Activated CD4-positive, alpha-beta T cell treated with anti-CD3 and anti-CD28 coated beads, Interleukin-2, amount 10 ng/mL, durations not matched to agents 7 days and 5 days (primary cell): ENCODE results near the gene PLK5. TPM values are rescaled to one million over a fixed set of nuclear protein-coding genes. Genes with fewer than 3 reads are reported as not detected.
"Not testable (repeated sequence)": the region's sequence is repeated elsewhere in the genome, so short reads cannot be mapped to it uniquely, and the experiment has no call there.

Experiments used
- CTCF ChIA-PET: fragments of 350-600 bp; sonication (Branson Sonifier 250); formaldehyde crosslinking; loops from one replicate; lab custom pipeline; 2021; ENCODE audit warnings: antibody characterized with exemption; lab: Charles Lee
- POLR2A ChIA-PET: fragments of 350-600 bp; sonication (Branson Sonifier 250); formaldehyde crosslinking; loops from one replicate; lab custom pipeline; 2021; ENCODE audit warnings: antibody characterized with exemption; lab: Charles Lee
- DNase-seq: peaks from one replicate; pipeline ENCODE4 v3.0.0-alpha.2; 2020
- H3K27ac Mint-ChIP-seq: one replicate; pipeline ENCODE4 v1.8.0; 2021; ENCODE audit warnings: mild to moderate bottlenecking, moderate library complexity, mixed read lengths
- H3K27me3 Mint-ChIP-seq: one replicate; pipeline ENCODE4 v1.8.0; 2021; ENCODE audit warnings: mixed read lengths
- H3K36me3 Mint-ChIP-seq: one replicate; pipeline ENCODE4 v1.8.0; 2021; ENCODE audit warnings: low read depth, mixed read lengths
- H3K4me1 Mint-ChIP-seq: one replicate; pipeline ENCODE4 v1.8.0; 2021; ENCODE audit warnings: mixed read lengths
- H3K4me3 Mint-ChIP-seq: one replicate; pipeline ENCODE4 v1.8.0; 2021; ENCODE audit warnings: mild to moderate bottlenecking, moderate library complexity, mixed read lengths
- H3K9me3 Mint-ChIP-seq: one replicate; pipeline ENCODE4 v1.8.0; 2021; ENCODE audit warnings: mixed read lengths
- total RNA-seq, 2 experiments: library from RNA; stranded (reverse); gene quantifications; one replicate each; pipeline ENCODE4 v1.2.3, GENCODE V29; 2021

The PLK5 gene
- total RNA-seq, 2 experiments from 2014 or later: not detected

DNA sequence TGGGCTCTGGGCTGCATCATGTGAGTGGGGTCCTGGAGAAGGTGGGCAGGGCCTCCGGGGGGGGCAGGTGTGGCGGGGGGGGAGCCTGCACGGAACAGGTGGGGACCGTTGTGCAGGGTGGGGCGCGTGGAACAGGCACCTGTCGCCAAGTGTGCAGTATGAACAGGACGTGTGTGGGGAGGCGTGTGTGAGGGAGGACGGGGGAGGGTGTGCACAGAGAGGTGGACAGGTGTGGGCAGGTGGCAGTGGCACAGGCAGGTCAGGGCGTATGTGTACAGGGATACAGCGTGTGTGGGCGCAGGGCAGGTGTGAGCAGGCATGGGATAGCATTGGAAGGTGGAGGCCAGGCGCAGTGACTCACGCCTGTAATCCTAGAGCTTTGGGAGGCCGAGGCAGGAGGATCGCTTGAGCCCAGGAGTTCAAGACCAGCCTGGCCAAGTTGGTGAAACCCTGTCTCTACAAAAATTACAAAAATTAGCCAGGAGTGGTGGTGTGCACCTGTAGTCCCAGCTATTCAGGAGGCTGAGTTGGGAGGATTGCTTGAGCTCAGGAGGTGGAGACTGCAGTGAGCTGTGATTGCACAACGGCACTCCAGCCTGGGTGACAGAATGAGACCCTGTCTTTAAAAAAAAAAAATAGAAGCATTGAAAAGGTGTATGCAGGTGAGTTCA, 3.2 kb downstream of the PLK5 start:
- POLR2A ChIA-PET: no interaction called here
- no peak overlapping the region for H3K27ac Mint-ChIP-seq
- H3K36me3 Mint-ChIP-seq: no peaks in the 10 kb centered on the region
- no peak for DNase-seq
- H3K27me3 Mint-ChIP-seq: peaks cover 24% of the 10 kb centered on the region
- H3K9me3 Mint-ChIP-seq: no peaks in the 10 kb centered on the region
- peaks cover 4% of the 10 kb centered on the region for H3K4me1 Mint-ChIP-seq
- CTCF ChIA-PET: no interaction called here
- no peak overlapping the region for H3K4me3 Mint-ChIP-seq

DNA sequence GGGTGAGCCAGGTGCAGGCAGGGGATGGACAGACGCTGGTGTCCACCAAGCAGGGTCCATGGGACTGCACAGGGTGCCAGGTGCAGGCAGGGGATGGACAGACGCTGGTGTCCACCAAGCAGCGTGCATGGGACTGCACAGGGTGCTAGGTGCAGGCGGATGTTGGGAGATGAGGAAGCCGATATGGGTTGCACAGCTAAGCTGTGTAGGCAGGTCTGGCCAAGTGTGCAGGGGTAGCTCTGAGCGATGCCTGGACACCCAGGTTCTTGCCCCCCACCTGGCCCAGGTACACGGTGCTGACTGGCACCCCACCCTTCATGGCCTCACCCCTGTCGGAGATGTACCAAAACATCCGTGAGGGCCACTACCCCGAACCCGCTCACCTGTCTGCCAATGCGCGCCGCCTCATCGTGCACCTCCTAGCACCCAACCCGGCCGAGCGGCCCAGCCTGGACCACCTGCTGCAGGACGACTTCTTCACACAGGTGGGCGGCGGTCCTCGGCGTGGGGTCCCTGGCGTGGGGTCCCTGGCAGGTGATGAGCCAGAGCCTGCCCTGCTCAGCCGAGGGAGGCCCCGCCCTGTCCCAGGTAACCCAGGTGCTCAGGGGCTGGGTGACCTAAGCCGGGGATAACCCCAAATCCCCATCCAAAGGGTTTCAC, 3.9 kb downstream of the PLK5 start:
- no peak overlapping the region for H3K4me3 Mint-ChIP-seq
- no peak for DNase-seq
- CTCF ChIA-PET: no interaction called here
- peaks cover 24% of the 10 kb centered on the region for H3K27me3 Mint-ChIP-seq
- no peaks in the 10 kb centered on the region for H3K36me3 Mint-ChIP-seq
- POLR2A ChIA-PET: no interaction called here
- no peak overlapping the region for H3K27ac Mint-ChIP-seq
- no peaks in the 10 kb centered on the region for H3K9me3 Mint-ChIP-seq
- H3K4me1 Mint-ChIP-seq: peaks cover 4% of the 10 kb centered on the region

DNA sequence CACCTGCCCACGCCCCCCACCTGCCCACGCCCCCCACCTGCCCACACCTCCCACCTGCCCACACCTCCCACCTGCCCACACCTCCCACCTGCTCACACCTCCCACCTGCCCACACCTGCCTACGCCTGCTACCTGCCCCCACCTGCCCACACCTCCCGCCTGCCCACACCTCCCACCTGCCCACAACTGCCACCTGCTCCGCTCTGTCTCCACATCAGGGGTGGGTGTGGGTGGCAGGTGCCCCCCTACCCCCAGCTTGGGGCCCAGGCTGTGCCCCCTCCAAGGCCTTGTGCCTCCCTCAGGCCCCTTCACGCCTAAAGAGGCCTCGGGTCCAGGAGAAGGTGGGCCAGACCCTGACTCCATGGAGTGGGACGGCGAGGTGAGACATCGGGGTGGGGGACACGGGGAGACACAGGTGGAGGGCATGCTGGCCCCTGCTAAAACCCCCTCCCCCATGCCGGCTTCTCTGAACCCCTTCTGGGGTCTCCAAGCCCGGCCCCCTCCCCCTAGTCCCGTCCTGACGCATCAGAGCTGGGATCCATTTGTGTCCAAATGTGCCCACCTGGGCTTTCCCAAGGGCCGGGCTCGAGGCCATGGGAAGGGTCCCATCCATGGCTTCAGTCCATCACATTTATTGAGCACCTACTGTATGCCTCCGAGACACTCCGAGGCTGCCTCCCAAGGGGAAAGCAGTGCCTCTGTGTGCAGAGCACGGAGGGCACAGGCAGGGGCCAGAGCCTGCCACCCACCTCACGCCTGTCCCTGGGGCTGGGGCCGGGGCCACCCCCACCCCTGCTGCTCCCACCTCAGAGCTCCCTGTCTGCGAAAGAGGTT, 4.9 kb downstream of the PLK5 start:
- H3K27me3 Mint-ChIP-seq: peaks cover 18% of the 10 kb centered on the region
- no peak overlapping the region for H3K4me3 Mint-ChIP-seq
- ChIA-PET CTCF (no interaction called here), POLR2A (no interaction called here)
- peaks cover 4% of the 10 kb centered on the region for H3K4me1 Mint-ChIP-seq
- H3K27ac Mint-ChIP-seq: no peak overlapping the region
- no peak for DNase-seq
- H3K36me3 Mint-ChIP-seq: no peaks in the 10 kb centered on the region
- H3K9me3 Mint-ChIP-seq: no peaks in the 10 kb centered on the region

GRCh38 chr19:1529430-1529816, 5.5 kb downstream of the PLK5 start:
- no peaks in the 10 kb centered on the region for H3K9me3 Mint-ChIP-seq
- ChIA-PET POLR2A (no interaction called here), CTCF (no interaction called here)
- no peaks in the 10 kb centered on the region for H3K36me3 Mint-ChIP-seq
- peaks cover 3% of the 10 kb centered on the region for H3K4me1 Mint-ChIP-seq
- no peak for DNase-seq
- no peak overlapping the region for H3K27ac Mint-ChIP-seq
- H3K27me3 Mint-ChIP-seq: peaks cover 16% of the 10 kb centered on the region
- H3K4me3 Mint-ChIP-seq: no peak overlapping the region

- POLR2A ChIA-PET, H3K4me1 Mint-ChIP-seq, H3K36me3 Mint-ChIP-seq, H3K4me3 Mint-ChIP-seq, CTCF ChIA-PET, DNase-seq, H3K9me3 Mint-ChIP-seq, H3K27ac Mint-ChIP-seq, H3K27me3 Mint-ChIP-seq: not testable (repeated sequence)
These were observed 7.0 kb downstream of the PLK5 start for GRCh38 chr19:1530856-1531255.

GRCh38 chr19:1531587-1531986, 7.7 kb downstream of the PLK5 start:
- CTCF ChIA-PET: no interaction called here
- POLR2A ChIA-PET: no interaction called here
- H3K9me3 Mint-ChIP-seq: no peaks in the 10 kb centered on the region
- no peak for DNase-seq
- no peaks in the 10 kb centered on the region for H3K4me1 Mint-ChIP-seq
- no peak overlapping the region for H3K27ac Mint-ChIP-seq
- H3K36me3 Mint-ChIP-seq: no peaks in the 10 kb centered on the region
- no peak overlapping the region for H3K4me3 Mint-ChIP-seq
- H3K27me3 Mint-ChIP-seq: no peaks in the 10 kb centered on the region

DNA sequence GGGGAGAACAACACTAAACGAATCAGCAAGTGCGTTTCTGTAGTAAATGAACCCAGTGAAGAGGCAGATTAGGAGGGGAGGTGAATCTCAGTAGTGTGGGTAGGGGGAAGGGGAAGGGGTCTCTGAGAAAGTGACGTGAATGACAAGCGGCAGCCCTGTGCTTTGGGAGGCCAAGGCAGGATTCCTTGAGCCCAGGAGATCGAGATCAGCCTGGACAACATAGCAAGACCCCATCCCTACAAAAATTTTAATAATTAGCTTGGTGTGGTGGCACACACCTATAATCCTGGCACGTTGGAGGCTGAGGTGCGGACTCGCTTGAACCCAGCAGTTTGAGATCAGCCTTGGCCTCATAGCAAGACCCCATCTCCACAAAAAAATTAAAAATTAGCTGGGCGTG, 8.1 kb downstream of the PLK5 start:
- Mint-ChIP-seq H3K4me3 (no peak overlapping the region), H3K27me3 (no peaks in the 10 kb centered on the region), H3K9me3 (no peaks in the 10 kb centered on the region), H3K27ac (no peak overlapping the region), H3K36me3 (no peaks in the 10 kb centered on the region), H3K4me1 (no peaks in the 10 kb centered on the region)
- POLR2A ChIA-PET: no interaction called here
- no peak for DNase-seq
- CTCF ChIA-PET: no interaction called here

DNA sequence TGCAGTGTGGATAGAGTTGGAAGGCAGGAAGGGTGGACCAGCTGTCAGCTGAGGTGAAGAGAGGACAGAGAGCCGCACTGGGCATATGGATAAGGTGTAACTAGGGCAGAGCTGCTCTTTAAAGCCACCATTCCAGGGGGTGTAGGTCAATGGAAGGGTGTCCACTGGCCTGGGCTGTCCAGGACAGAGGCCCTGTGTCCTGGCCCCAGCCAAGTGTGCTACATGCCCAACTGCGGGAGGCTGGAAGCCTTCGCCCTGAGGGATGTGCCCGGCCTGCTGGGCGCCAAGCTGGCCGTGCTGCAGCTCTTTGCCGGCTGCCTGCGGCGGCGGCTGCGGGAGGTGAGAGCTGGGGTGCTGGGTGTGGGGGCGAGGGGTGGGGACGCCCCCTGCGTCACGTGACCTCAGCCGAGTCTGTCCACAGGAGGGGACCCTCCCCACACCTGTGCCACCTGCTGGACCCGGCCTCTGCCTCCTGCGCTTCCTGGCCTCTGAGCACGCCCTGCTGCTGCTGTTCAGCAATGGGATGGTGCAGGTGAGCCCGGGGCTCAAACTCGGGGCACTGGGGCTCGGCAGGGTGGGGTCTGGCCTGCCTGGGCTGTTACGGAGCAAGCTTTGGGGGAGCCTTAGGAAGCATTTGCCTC, 9.8 kb downstream of the PLK5 start:
- no peak overlapping the region for H3K27ac Mint-ChIP-seq
- no peaks in the 10 kb centered on the region for H3K27me3 Mint-ChIP-seq
- no peaks in the 10 kb centered on the region for H3K36me3 Mint-ChIP-seq
- ChIA-PET CTCF (interaction anchor here (0.6 kb wide), 1 partner anchor 45 kb away, joined by 3 read pairs; no protein-coding TSS in a partner anchor), POLR2A (no interaction called here)
- H3K9me3 Mint-ChIP-seq: no peaks in the 10 kb centered on the region
- H3K4me1 Mint-ChIP-seq: no peaks in the 10 kb centered on the region
- no peak for DNase-seq
- no peak overlapping the region for H3K4me3 Mint-ChIP-seq

DNA sequence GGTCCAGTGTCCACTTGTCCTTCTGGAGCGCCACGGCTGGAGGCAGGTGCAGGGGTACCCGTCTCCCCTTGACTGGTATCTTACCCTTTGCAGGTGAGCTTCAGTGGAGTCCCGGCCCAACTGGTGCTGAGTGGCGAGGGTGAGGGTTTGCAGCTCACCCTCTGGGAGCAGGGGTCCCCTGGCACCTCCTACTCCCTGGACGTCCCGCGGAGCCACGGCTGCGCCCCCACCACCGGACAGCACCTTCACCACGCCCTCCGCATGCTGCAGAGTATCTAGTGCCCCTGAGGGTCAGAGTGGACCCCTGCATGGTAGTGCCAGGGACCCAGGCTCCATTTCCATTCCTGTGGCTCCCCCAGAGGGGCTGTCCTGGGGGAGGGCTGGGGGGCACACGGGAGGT, 11.1 kb downstream of the PLK5 start:
- no peaks in the 10 kb centered on the region for H3K4me1 Mint-ChIP-seq
- no peaks in the 10 kb centered on the region for H3K27me3 Mint-ChIP-seq
- H3K9me3 Mint-ChIP-seq: no peaks in the 10 kb centered on the region
- CTCF ChIA-PET: no interaction called here
- no peak overlapping the region for H3K4me3 Mint-ChIP-seq
- no peaks in the 10 kb centered on the region for H3K36me3 Mint-ChIP-seq
- H3K27ac Mint-ChIP-seq: no peak overlapping the region
- POLR2A ChIA-PET: no interaction called here
- DNase-seq: no peak

DNA sequence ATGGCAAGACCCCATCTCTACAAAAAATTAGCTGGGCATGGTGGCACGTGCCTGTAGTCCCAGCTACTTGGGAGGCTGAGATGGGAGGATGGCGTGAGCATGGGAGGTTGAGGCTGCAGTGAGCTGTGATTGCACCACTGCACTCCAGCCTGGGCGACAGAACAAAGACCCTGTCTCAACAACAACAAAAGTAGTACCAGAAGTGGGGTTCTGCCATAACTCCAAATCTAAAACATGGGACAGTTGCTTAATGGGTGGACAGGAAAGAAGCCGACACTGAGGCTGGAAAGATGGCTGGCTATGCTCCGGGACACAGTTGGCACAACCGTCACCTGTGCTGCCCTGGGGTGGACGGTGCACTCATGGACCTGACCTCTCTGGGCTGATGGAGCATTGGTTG, 11.8 kb downstream of the PLK5 start:
- H3K4me3 Mint-ChIP-seq, H3K27ac Mint-ChIP-seq, H3K27me3 Mint-ChIP-seq, H3K9me3 Mint-ChIP-seq, POLR2A ChIA-PET, H3K36me3 Mint-ChIP-seq, H3K4me1 Mint-ChIP-seq, DNase-seq, CTCF ChIA-PET: not testable (repeated sequence)

DNA sequence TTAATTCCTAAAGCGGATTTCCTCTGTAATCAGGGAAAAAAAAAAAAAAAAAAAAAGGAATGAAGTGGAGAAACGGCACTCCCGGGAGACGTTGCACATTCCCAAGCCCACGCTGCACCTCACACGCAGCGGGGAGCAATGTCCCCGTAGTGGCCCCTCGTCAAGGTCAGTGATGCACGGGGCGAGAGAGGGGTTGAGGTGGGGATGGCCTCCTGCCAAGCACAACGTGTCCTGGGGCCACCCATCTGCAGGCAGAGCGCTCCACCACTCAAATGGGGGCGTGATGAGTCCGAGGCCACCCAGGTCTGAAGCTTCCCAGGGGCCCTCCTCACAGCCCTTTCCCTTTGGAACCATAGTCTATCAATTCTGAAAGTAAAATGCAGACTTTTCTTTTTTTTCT, 15.1 kb downstream of the PLK5 start:
- no peak for DNase-seq
- ChIA-PET CTCF (interaction anchor here (0.6 kb wide), 2 partner anchors 13 to 226 kb away, joined by 3 read pairs; no protein-coding TSS in a partner anchor), POLR2A (no interaction called here)
- Mint-ChIP-seq H3K27me3 (peaks cover 11% of the 10 kb centered on the region), H3K4me1 (no peaks in the 10 kb centered on the region), H3K4me3 (no peak overlapping the region), H3K9me3 (no peaks in the 10 kb centered on the region), H3K27ac (no peak overlapping the region), H3K36me3 (no peaks in the 10 kb centered on the region)

DNA sequence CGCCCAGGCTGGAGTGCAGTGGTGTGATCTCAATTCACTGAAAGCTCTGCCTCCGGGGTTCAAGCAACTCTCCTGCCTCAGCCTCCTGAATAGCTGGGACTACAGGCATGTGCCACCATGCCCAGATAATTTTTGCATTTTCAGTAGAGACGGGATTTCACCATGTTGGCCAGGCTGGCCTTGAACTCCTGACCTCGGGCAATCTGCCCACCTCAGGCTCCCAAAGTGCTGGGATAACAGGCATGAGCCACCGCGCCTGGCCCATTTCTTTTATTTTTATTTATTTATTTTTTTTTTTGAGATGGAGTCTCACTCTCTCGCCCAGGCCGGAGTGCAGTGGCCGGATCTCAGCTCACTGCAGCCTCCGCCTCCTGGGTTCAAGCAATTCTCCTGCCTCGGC, 15.9 kb downstream of the PLK5 start:
- H3K36me3 Mint-ChIP-seq, H3K27ac Mint-ChIP-seq, H3K9me3 Mint-ChIP-seq, DNase-seq, H3K4me1 Mint-ChIP-seq, POLR2A ChIA-PET, H3K4me3 Mint-ChIP-seq, CTCF ChIA-PET: not testable (repeated sequence)
- peaks cover 13% of the 10 kb centered on the region for H3K27me3 Mint-ChIP-seq

DNA sequence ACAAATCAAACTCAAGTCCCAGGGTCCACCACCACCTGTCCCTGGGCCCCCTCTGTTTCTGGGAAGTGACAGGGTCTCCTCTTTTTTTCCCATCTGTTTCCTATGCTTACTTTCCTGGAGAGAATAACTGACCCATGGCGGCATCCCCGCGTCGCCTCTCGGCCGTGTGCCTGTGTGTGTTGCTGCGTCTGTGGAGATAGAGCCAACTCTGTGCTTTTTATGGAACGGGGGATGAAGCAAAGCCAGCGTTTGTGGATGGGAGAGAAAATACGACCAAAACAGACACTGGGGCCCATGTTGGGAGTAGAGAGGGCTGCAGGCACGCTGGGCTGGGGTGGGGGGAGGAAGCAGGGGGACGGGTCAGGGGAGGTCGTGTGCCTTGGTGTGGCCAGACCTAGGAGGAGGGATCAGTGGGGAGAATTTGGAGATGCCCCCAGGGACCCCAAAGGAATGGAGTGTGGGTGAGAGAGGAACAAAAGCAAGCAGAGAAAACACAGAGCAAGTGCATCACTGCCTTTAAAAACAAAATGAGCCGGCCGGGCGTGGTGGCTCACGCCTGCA, 16.6 kb downstream of the PLK5 start:
- CTCF ChIA-PET: no interaction called here
- no peak for DNase-seq
- POLR2A ChIA-PET: no interaction called here
- H3K9me3 Mint-ChIP-seq: no peaks in the 10 kb centered on the region
- no peaks in the 10 kb centered on the region for H3K36me3 Mint-ChIP-seq
- no peak overlapping the region for H3K27ac Mint-ChIP-seq
- H3K27me3 Mint-ChIP-seq: peaks cover 13% of the 10 kb centered on the region
- H3K4me3 Mint-ChIP-seq: no peak overlapping the region
- H3K4me1 Mint-ChIP-seq: no peaks in the 10 kb centered on the region
